ENCODE data around the gene INTS1.
"Not testable (repeated sequence)": the region's sequence is repeated elsewhere in the genome, so short reads cannot be mapped to it uniquely, and the experiment has no call there.

The INTS1 gene

GRCh38 chr7:1523208-1523607 is 19.0 kb upstream of the INTS1 start:
- no peak overlapping the region for H3K27ac ChIP-seq (ENCODE audit: low read depth, low read length)

GRCh38 chr7:1521456-1521855 is 17.3 kb upstream of the INTS1 start:
- Histone ChIP-seq H3K36me3 (ENCODE audit: insufficient read depth, low read length) (no peaks in the 10 kb centered on the region), H3K27ac (ENCODE audit: low read depth, low read length) (no peak overlapping the region), H3K9ac (ENCODE audit: low read length) (no peak overlapping the region), H3K4me1 (ENCODE audit: insufficient read depth, low read length) (no peaks in the 10 kb centered on the region), H3K9me3 (ENCODE audit: low read length) (no peaks in the 10 kb centered on the region), H3K4me3 (ENCODE audit: low read depth in 1 of 2, low read length in 2 of 2) (no peak overlapping the region), H3K27me3 (ENCODE audit: control insufficient read depth in 1 of 2, insufficient read depth in 2 of 2, low read length in 2 of 2) (peaks cover 0 to 9% of the 10 kb centered on the region in 2 donors)

More at GRCh38 chr7:1523208-1523607, 19.0 kb upstream of the INTS1 start:
- H3K9me3 ChIP-seq (ENCODE audit: low read length), result no peaks in the 10 kb centered on the region
- no peak overlapping the region for H3K4me3 ChIP-seq (ENCODE audit: low read depth in 1 of 2, low read length in 2 of 2)
- peaks cover 0 to 9% of the 10 kb centered on the region in 2 donors for H3K27me3 ChIP-seq (ENCODE audit: control insufficient read depth in 1 of 2, insufficient read depth in 2 of 2, low read length in 2 of 2)
- H3K9ac ChIP-seq (ENCODE audit: low read length), result no peak overlapping the region
- no peaks in the 10 kb centered on the region for H3K36me3 ChIP-seq (ENCODE audit: insufficient read depth, low read length)
- H3K4me1 ChIP-seq (ENCODE audit: insufficient read depth, low read length), result no peaks in the 10 kb centered on the region

GRCh38 chr7:1520539-1521234 is 16.5 kb upstream of the INTS1 start:
- Histone ChIP-seq H3K9ac (ENCODE audit: low read length) (no peak overlapping the region), H3K27me3 (ENCODE audit: control insufficient read depth in 1 of 2, insufficient read depth in 2 of 2, low read length in 2 of 2) (peaks cover 0 to 9% of the 10 kb centered on the region in 2 donors), H3K27ac (ENCODE audit: low read depth, low read length) (no peak overlapping the region), H3K4me1 (ENCODE audit: insufficient read depth, low read length) (no peaks in the 10 kb centered on the region), H3K36me3 (ENCODE audit: insufficient read depth, low read length) (no peaks in the 10 kb centered on the region), H3K4me3 (ENCODE audit: low read depth in 1 of 2, low read length in 2 of 2) (no peak overlapping the region), H3K9me3 (ENCODE audit: low read length) (no peaks in the 10 kb centered on the region)

GRCh38 chr7:1519322-1519922 is 15.2 kb upstream of the INTS1 start:
- not testable (repeated sequence) for H3K9me3 ChIP-seq (ENCODE audit: low read length); H3K36me3 ChIP-seq (ENCODE audit: insufficient read depth, low read length); H3K9ac ChIP-seq (ENCODE audit: low read length); H3K4me3 ChIP-seq (ENCODE audit: low read depth in 1 of 2, low read length in 2 of 2); H3K27me3 ChIP-seq (ENCODE audit: control insufficient read depth in 1 of 2, insufficient read depth in 2 of 2, low read length in 2 of 2); H3K4me1 ChIP-seq (ENCODE audit: insufficient read depth, low read length); H3K27ac ChIP-seq (ENCODE audit: low read depth, low read length)

GRCh38 chr7:1516586-1517251 is 12.5 kb upstream of the INTS1 start:
- Histone ChIP-seq H3K36me3 (ENCODE audit: insufficient read depth, low read length) (no peaks in the 10 kb centered on the region), H3K4me3 (ENCODE audit: low read depth in 1 of 2, low read length in 2 of 2) (no peak overlapping the region)

GRCh38 chr7:1515509-1515967 is 11.3 kb upstream of the INTS1 start:
- not testable (repeated sequence) for H3K36me3 ChIP-seq (ENCODE audit: insufficient read depth, low read length); H3K4me1 ChIP-seq (ENCODE audit: insufficient read depth, low read length); H3K27ac ChIP-seq (ENCODE audit: low read depth, low read length); H3K4me3 ChIP-seq (ENCODE audit: low read depth in 1 of 2, low read length in 2 of 2); H3K9me3 ChIP-seq (ENCODE audit: low read length); H3K9ac ChIP-seq (ENCODE audit: low read length)
- peaks cover 0 to 13% of the 10 kb centered on the region in 2 donors for H3K27me3 ChIP-seq (ENCODE audit: control insufficient read depth in 1 of 2, insufficient read depth in 2 of 2, low read length in 2 of 2)

More at GRCh38 chr7:1516586-1517251, 12.5 kb upstream of the INTS1 start:
- Histone ChIP-seq H3K27ac (ENCODE audit: low read depth, low read length) (no peak overlapping the region), H3K9ac (ENCODE audit: low read length) (no peak overlapping the region), H3K9me3 (ENCODE audit: low read length) (no peaks in the 10 kb centered on the region), H3K27me3 (ENCODE audit: control insufficient read depth in 1 of 2, insufficient read depth in 2 of 2, low read length in 2 of 2) (peaks cover 0 to 13% of the 10 kb centered on the region in 2 donors), H3K4me1 (ENCODE audit: insufficient read depth, low read length) (no peaks in the 10 kb centered on the region)

GRCh38 chr7:1514995-1515401 is 10.8 kb upstream of the INTS1 start:
- Histone ChIP-seq H3K4me3 (ENCODE audit: low read depth in 1 of 2, low read length in 2 of 2) (no peak overlapping the region), H3K9me3 (ENCODE audit: low read length) (no peaks in the 10 kb centered on the region), H3K36me3 (ENCODE audit: insufficient read depth, low read length) (no peaks in the 10 kb centered on the region), H3K9ac (ENCODE audit: low read length) (no peak overlapping the region), H3K27me3 (ENCODE audit: control insufficient read depth in 1 of 2, insufficient read depth in 2 of 2, low read length in 2 of 2) (peaks cover 0 to 13% of the 10 kb centered on the region in 2 donors), H3K4me1 (ENCODE audit: insufficient read depth, low read length) (no peaks in the 10 kb centered on the region), H3K27ac (ENCODE audit: low read depth, low read length) (no peak overlapping the region)

GRCh38 chr7:1514407-1514806 is 10.2 kb upstream of the INTS1 start:
- no peak overlapping the region for H3K27ac ChIP-seq (ENCODE audit: low read depth, low read length)

GRCh38 chr7:1513657-1514095 is 9.5 kb upstream of the INTS1 start:
- no peak overlapping the region for H3K27ac ChIP-seq (ENCODE audit: low read depth, low read length)
- H3K9ac ChIP-seq (ENCODE audit: low read length), result no peak overlapping the region
- H3K4me1 ChIP-seq (ENCODE audit: insufficient read depth, low read length), result no peaks in the 10 kb centered on the region
- H3K9me3 ChIP-seq (ENCODE audit: low read length), result no peaks in the 10 kb centered on the region
- H3K27me3 ChIP-seq (ENCODE audit: control insufficient read depth in 1 of 2, insufficient read depth in 2 of 2, low read length in 2 of 2), result peaks cover 0 to 13% of the 10 kb centered on the region in 2 donors
- H3K4me3 ChIP-seq (ENCODE audit: low read depth in 1 of 2, low read length in 2 of 2), result no peak overlapping the region
- no peaks in the 10 kb centered on the region for H3K36me3 ChIP-seq (ENCODE audit: insufficient read depth, low read length)

More at GRCh38 chr7:1514407-1514806, 10.2 kb upstream of the INTS1 start:
- Histone ChIP-seq H3K4me3 (ENCODE audit: low read depth in 1 of 2, low read length in 2 of 2) (no peak overlapping the region), H3K27me3 (ENCODE audit: control insufficient read depth in 1 of 2, insufficient read depth in 2 of 2, low read length in 2 of 2) (peaks cover 0 to 13% of the 10 kb centered on the region in 2 donors), H3K36me3 (ENCODE audit: insufficient read depth, low read length) (no peaks in the 10 kb centered on the region), H3K4me1 (ENCODE audit: insufficient read depth, low read length) (no peaks in the 10 kb centered on the region), H3K9ac (ENCODE audit: low read length) (no peak overlapping the region), H3K9me3 (ENCODE audit: low read length) (no peaks in the 10 kb centered on the region)

GRCh38 chr7:1512781-1513656 is 8.8 kb upstream of the INTS1 start:
- Histone ChIP-seq H3K4me3 (ENCODE audit: low read depth in 1 of 2, low read length in 2 of 2) (no peak overlapping the region), H3K9ac (ENCODE audit: low read length) (no peak overlapping the region)

More at GRCh38 chr7:1512781-1513656, 8.8 kb upstream of the INTS1 start:
- Histone ChIP-seq H3K4me1 (ENCODE audit: insufficient read depth, low read length) (no peaks in the 10 kb centered on the region), H3K36me3 (ENCODE audit: insufficient read depth, low read length) (no peaks in the 10 kb centered on the region), H3K9me3 (ENCODE audit: low read length) (no peaks in the 10 kb centered on the region), H3K27me3 (ENCODE audit: control insufficient read depth in 1 of 2, insufficient read depth in 2 of 2, low read length in 2 of 2) (peaks cover 0 to 13% of the 10 kb centered on the region in 2 donors), H3K27ac (ENCODE audit: low read depth, low read length) (no peak overlapping the region)

Data from muscle layer of colon (tissue), 2 donors.